Activated gamma-delta T cell treated with Interleukin-2 at 50 U/mL for 16 hours (primary cell): ENCODE results near the gene GSE1.

Experiments used
- DNase-seq: peaks from one replicate; pipeline ENCODE4 v3.0.0-alpha.2; 2020

The GSE1 gene

DNA sequence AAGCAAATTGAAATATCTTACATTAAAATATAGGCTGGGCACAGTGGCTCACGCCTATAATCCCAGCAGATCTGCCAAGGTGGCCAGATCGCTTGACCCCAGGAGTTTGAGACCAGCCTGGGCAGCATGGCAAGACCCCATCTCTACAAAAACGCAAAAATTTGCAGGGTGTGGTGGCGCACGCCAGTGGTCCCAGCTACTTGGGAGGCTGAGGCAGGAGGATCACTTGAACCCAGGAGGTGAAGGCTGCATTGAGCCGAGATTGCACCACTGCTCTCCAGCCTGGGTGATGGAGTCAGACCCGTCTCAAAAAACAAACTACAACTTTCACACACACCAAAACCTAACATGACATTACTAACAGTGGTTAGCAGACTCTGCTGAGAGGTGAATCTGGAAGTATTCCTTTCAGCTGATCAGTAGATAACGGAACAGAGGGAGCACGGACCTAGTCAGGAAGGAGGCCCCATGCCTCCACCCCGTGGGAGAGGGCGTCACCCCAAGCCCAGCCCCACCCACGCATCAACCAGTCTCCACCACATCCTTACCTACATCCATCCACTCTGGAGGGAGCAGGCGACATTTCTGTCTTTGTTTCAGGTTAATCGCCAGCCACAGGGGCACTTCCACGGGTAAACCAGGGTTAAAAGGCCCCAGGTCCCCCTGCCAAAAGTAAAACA lies 73.9 kb downstream of the GSE1 start:
- no peak for DNase-seq

DNA sequence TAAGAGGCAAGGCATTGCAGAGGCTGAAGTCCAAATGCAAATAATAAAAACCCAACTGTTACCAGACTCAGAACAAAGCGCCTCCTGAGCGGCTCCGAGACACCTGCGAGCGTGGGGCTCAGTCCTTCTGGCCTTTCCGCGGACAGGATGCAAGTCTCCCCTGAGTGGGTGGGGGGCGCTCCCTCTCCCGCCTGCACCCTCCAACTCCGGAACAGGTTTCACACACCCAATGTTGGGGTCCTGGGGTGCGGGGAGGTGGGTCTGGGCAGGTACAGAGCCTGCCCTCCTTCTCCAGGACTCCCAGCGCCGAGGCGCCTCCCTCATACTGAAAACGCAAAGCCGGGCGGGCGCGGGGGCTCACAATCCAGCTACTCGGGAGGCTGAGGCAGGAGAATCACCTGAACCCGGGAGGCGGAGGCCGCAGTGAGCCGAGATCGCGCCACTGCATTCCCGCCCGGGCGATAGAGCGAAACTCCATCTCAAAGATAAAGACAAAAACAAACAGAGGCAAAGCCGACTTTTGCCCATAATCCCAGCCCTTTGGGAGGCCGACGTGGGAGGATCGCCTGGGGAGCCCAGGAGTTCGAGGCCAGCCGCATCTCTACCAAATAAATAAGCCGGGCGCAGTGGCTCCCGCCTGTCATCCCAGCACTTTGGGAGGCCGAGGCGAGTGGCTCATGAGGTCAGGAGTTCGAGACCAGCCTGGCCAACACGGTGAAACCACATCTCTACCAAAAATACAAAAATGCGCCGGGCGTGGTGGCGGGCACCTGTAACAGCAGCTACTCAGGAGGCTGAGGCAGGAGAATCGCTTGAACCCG lies 74.7 kb downstream of the GSE1 start:
- no peak for DNase-seq

DNA sequence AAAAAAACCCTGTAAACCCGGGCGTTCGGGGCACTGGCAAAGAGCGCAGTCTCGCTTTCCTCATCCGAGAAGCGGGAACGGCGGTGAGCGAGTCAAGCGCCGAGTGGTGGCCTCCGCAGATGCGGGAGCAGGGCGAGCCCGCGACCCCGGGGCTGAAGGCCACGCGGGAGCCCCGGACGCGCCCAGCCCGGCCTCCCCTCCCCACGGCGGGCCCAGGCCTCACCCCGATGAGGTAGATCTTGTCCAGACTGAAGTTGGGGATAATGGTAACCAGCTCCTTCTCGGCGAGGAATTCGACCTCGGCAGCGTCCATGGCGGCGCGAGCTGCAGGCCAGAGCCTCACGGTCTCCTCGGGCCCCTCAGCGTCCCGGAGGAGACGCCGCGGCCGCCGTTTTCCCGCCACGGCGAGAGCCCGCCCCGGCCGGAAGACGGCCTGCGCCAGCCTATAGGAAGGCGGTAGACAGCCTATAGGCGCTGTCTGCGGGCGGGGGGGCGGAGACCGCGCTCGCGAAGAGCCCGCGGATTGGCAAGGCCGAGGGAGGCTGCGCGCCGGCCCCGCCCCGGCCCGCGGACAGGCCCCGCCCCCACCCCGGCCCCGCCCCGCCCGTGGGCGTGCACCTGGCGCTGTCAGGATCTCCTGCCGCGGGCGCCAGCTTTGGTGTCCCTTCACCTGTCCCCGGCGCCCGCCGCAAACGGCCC lies 75.6 kb downstream of the GSE1 start, which contains the start of gene GINS2:
Gene GINS2 (minus strand): TSS at position 369 of the 699 bp plus-strand sequence. CDS start 56 bp downstream, at position 313.
- peak; percentile 88 for DNase-seq

DNA sequence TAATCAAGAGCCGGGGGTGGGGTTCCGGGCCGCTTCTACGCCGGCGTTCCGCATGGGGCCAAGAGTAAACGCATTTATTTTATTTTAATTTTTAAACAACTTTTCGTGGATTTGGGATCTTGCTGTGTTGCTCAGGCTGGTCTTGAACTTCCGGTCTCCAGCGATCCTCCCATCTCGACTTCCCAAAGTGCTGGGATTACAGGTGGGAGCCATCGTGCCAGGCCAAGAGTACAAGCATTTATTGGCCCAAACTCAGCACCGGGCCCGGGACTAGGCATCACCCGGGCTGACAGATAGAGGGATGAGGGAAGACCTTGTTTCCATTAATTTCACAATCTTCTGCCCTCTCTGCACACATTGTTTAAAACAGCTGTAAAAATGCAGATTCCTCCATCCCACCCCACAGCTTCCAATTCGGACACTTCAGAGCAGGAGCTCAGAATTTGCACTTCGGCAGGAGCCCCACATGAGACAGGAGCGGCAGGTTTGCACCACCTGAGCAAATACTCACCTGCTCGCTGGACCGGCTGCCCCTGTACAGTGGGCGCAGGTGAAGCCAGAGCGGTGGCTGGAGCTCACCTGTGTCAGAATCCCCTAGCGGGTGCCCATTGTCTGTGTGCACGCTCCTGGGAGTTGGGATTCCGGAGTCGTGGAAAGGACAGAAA lies 76.3 kb downstream of the GSE1 start:
- no peak for DNase-seq

DNA sequence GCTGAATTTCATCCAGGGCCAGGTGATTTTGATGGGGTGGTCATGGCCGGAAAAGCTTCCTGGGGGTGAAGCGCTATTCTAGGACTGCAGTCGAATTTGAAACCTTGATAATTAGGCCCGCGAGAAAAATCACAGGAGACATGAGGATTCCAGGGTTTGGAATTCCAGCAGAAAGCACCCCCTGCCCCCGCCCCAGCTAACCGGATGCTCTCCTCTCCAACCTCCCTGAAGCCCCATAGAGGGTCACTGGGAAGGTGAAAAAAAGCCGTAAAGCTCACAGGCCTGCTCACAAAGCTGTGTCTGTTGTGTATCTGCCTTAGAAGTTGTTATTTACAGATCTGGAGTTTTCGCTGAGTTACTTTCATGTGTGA lies 76.8 kb downstream of the GSE1 start:
- no peak for DNase-seq

DNA sequence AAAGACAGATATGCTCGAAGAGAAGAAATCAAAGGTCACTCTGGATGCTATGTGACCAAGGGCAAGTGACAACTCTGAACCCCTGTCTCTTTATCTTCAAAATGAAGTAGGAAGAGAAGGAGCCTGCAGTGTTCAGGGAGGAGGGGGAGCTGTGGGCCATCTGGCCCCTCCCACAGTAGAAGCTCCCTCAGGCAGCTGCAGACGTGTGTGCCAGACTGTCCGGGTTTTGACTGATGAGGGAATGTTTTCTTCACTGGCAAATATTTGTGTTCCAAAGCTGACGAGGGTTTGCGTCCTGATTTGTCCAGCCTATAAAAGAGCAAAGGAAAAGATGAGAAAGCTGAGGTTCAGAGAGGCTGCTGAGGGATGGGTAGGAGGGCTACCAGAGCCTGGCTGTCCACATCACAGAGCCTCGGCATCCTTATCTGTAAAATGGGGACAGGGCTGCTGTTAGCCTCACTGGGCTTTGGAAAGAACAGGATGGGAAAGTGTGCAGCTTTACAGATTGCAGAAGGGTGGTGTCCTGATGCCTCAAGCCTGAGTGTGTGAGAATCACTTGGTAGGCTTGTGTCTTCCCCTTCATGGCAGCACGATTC lies 77.4 kb downstream of the GSE1 start:
- no peak for DNase-seq

DNA sequence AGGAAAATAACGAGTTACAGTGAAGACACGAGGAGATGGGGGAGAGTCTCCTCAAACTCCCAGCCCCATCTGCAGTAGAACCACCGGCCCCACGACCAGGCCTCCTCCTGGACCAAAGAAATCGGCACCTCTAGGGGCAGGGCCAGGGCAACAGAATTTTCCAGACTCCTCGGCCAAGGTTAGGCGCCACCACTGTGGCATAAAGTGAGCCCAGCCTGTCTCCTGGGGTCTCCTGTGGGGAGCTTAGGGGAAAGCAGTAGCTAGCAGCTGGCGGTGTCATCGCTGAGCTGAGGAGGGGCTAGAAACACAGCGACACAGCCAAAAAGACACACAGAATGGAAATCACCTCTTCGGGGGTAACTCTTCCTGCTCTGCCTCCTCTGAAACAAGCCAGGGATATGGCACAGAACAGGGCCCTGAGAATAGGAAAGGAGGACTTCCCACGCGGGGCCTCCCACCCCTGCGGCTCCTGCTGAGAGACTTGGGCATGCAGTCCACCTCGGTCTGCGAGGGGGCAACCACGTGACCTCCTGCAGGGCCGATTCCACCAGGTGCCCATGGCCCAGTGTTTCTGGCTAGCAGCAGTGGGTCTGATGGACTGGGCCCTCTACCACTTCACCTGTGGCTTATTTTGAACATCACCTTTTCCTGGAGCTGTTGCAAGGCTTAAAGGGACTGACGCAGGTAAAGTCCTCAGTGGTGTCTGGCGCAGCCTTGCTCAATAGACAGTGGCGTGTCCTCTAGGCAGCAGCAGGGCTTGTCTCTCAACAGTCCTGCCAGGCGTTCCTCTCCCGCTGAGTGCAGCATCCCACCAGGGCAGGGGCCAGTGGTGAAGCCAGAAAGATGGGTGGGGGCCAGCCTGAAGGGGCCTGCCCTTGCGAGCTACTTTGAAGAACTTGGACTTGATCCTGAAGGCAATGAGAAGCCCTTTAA lies 82.3 kb downstream of the GSE1 start:
- no peak for DNase-seq

DNA sequence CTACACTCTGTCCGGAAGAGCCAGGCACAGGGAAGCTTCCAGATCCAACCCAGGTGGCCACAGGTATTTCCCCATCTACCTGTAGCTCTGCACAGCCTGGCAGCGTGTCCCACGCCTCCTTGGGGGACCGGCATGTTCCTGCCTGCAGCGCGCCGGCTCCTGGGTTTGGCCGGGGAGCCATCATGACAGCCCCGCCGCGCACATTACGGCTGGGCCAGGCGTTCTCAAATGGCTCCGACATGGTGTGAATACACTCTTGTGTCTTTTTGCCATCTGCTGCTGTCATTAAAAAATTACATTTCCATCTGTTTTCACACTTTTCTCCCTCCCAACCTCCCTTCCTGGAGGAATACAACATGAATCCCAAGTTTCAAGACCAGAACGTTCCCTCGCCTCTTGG lies 83.7 kb downstream of the GSE1 start:
- no peak for DNase-seq

DNA sequence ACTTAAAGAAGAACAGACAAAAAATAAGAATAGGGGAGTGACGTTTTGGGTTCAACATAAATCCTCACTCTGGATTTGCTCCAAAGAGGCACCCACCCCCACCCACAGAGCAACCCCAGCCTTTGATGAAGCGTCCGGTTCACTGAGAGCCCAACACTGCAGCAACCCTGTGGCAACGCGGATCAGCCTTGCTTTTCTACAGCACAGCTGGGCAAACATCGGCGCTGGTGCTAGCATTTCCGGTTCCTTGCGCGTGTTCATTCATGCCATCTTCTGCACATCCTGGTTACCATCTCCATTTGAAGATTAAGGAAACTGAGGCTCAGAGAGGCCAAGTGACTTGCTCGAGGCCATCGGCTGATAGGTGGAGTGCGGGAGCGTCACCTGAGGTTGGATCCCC lies 84.3 kb downstream of the GSE1 start:
- DNase-seq: no peak

DNA sequence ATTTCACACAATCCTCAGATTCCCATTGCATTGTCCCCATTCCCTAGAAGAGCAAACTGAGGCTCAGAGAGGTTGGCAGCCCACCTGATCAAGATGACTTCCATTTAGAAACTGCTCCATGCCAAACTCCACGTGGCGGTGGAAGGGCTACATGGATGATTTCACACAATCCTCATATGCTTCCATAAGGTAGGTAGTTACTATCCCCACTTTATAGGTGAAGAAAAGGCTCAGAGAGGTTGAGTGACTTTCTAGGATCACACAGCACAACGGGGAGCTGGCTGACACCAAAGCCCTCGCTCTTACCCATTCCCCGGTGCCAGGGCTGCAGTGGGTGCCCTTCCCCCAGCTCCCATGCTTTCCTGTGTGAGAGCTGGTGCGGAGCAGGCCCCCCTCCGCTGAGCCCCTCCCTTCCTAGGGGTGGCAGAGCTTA lies 85.4 kb downstream of the GSE1 start:
- no peak for DNase-seq

DNA sequence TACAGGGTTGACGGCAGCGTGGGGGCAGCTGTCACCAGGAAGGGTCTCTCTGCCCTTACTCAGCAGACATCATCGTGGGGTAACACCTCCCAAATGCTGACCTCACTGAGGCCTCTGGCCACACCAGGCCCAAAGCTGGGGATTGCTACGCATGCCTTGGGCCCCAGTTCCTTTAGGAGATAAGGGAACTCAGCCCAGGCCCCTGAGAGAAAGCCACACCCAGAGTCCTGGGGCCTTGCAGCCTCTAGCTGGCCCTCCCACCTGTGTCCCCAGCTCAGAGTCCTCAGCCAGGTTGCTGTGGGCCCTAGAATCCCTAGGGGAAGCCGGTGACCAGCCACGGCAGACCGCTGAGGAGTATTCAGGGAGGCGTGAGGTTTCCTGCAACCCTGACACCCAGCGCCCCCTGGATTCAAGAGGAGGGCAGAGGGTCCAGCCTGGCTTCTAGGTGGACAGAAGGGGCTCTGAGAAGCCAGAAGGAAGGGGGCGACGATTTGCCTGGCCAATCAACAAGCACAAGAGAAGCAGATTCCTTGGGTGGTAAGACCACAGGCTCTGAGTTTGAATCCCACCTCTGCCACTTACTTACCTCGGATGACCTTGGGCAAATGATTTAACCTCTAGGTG lies 85.9 kb downstream of the GSE1 start:
- DNase-seq: no peak

DNA sequence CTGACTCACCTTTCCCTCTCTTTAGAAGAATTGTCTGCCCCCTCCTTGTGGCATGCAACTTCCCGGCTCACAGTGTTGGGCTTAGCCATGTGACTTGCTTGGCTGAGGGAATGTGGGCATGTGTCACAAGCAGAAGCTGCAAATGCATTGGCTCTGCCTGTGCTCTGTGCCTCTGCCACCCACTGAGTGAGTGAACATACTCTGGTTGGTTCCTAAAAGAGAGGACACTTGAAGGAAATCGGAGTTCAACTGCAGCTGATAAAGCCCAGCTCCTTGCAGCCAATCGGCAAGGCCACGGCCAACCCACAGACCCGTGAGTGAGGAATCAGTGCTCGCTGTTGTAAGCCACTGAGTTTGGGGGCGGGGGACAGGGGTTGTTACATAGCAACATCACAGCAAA lies 86.5 kb downstream of the GSE1 start:
- DNase-seq: no peak

DNA sequence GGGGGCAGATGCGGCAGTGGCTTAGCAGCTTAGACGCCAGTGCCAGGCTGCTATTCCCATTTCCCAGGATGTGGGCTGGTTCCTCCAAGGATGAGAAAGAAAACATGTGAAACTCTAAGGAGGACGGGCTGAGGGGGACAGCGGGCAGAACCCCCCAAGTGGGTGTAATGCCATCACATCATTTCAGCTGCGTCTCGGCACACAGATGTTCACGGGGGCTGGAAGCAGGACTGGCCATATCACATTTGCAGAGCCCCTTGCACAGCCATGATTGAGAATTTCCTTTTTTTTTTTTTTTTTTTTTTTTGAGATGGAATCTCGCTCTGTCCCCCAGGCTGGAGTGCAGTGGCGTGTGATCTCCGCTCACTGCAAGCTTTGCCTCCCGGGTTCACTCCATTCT lies 90.9 kb downstream of the GSE1 start:
- DNase-seq: no peak

DNA sequence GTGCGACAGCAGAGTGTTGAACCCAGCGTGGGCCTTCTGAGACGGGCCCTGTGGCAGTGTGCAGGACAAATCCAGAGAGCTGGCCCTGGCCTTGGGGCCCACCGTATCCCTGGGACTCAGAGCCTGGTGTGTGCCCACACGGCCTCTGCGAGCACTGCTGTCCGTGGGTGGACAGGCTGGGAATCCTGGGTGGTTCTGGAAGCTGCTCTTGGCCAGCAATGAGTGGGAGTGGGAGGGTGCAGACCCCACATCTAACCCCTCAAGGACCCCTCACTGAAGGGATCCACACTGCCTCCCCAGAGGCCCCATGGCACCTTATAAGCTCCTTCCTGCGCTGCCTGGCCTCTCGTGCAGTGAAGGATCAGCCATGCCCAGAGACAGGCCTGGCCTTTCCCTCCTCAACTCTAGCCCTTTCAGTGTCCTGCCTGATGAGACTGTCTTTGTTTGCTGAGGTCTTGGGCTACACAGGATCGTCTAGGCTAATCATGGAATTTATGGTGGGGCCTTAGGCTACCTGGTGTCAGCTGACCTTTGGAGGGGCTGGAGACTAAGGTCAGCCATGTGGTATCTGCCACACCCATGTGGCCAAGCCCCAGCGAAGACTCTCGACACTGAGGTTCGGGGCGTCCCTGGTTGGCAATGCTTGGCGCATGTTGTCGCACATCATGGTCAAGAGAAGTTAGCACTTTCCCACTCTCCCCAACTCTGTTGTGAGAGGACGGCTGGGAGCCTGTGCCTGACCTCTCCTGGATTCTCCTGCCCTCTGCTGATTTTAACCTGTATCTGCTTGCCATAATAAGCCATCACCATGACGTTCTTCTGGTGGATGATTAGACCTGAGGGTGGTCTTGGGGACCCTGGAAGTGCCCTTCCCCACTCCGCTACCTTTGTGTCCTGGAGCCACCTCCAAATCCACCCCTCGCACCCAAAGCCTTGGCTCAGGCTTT lies 92.1 kb downstream of the GSE1 start:
- no peak for DNase-seq

DNA sequence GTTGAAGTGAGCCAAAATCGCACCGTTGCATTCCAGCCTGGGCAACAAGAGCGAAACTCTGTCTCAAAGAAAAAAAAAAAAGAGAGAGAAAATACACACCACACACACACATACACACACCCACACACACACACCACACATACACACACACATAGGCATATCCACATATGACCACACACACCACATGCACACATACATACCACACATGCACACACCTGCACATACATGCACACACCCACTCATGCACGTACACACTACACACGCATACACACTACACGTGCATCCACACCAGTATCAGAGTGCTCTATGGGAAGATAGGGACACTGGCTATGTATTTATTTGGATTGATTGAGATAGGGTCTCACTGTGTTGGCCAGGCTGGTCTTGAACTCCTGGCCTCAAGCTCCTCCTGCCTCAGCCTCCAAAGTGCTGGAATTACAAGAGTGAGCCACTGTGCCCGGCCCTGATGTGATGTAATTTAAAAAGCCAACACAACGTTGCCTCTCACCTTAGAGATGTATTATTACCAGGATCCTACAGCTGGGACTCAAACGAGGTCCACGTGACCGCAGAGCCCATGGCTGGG lies 93.4 kb downstream of the GSE1 start:
- DNase-seq: no peak

DNA sequence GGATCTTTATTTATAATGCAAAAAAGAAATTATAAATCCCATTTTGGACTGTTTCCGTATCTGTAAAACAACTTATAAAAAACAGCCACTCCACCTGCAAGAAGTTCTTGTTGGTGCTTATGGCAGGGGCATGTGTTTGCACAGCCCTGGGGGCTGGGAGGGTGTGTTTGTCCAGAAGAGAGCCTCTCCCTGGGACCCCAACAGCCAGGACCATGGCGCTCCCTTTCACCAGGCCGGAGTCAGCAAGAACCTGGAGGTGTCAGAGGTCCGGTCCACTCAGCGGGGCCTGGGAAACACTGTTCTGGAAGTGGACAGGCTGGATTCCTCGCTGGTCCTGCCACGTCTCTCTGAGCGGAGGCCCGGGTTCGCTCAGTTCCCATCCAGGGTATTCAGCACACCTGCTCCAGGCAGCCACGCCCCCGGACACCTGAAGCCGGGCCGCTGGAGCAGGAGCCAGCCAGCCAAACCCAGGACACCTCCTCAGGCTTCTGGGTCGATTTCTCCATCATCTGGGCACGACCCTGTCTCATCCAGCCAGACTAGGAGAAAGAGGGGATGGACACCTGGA lies 94.5 kb downstream of the GSE1 start:
- no peak for DNase-seq

DNA sequence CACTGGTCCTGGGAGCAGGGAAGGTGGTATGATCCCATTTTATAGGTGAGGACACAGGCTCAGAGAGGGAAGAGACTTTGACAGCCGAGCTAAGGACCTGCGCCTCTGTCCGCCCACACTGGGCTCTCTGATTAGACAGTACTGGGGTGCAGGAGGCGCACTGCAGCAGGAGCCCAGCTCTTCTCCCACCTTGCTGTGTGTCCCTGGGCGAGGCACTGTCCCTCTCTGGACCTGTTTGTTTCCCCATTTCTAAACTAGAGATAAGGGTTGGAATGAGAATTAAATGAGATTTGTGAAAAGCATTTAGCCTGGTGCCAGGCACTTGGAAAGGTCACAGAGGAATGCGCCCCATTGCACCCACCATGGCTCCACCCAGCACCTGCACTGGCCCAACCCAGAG lies 95.2 kb downstream of the GSE1 start:
- DNase-seq: no peak

DNA sequence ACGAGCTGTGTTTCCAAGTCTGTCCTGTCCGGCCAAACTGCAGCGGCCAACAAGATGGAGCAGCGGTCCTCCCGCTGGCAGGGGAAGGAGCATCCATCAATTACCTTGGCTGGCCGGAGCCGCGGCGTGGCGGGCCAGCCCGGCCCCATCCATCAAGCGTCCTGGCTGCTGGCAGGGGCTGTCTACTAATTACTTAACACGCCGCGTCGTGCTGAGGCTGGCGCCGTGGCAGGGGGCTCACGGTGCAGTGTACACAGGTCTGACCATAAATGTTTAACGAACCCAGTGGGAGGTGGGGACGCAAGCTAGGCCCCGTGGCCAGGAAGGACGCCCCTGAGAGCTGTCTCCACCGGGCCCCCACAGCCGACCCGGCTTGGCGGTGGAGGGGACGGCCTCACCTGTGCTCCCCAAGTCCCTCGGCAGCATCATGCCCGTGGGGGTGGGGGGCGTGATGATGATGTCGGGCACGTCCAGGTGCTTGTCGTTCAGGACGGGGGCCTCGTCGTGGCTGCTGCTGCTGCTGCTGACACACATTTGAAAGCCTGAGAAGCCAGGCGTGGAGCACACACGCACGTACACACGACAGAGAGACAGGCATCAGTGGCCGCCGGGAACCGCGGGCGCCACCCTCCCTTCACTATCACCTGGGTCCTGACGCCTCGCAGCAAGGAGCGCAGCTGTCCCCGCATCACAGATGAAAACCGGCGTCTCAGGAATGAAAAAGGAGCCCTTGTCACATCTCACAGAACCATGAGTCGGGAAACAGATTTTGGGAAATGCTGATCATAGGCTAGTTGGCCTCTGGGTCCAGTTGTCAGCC lies 96.9 kb downstream of the GSE1 start:
- no peak for DNase-seq
